Naive thymus-derived CD4-positive, alpha-beta T cell (primary cell): Measurements from ENCODE around the gene DENND6A. TPM values are rescaled to one million over a fixed set of nuclear protein-coding genes. Genes with fewer than 3 reads are reported as not detected.

Experiments used
- ATAC-seq: fragments of 150-1000 bp; cut with Tn5 transposase; 2 replicates; pipeline ENCODE4 v1.10.0; 2021; ENCODE audit warnings: mild to moderate bottlenecking, moderate library complexity
- CTCF ChIA-PET: fragments of 350-600 bp; sonication (Branson Sonifier 250); formaldehyde crosslinking; loops from one replicate; lab custom pipeline; 2021; ENCODE audit warnings: antibody characterized with exemption; lab: Charles Lee
- POLR2A ChIA-PET: fragments of 350-600 bp; sonication (Branson Sonifier 250); formaldehyde crosslinking; loops from one replicate; lab custom pipeline; 2021; ENCODE audit warnings: antibody characterized with exemption, inconsistent platforms; lab: Charles Lee
- DNase-seq, 9 donors: peaks; one replicate each; pipeline versions ENCODE4 v3.0.0 to v3.0.0-alpha.2; 2020 to 2022; ENCODE audit warnings: mixed read lengths in 1 of 9
- H3K27ac ChIP-seq: one replicate; pipeline ENCODE4 v1.7.0; 2013; ENCODE audit warnings: mild to moderate bottlenecking, low read depth, low read length, moderate library complexity
- H3K27me3 ChIP-seq, 2 donors: one replicate each; pipeline ENCODE4 v1.7.0; 2013; ENCODE audit warnings: low read length in 2 of 2, mild to moderate bottlenecking in 2 of 2, moderate library complexity in 2 of 2; ENCODE audit not compliant: control insufficient read depth in 2 of 2, insufficient read depth in 2 of 2
- H3K36me3 ChIP-seq, 3 experiments: 1 replicate in 2 of 3; 2 replicates in 1 of 3; pipeline ENCODE4 v1.7.0; 2013; ENCODE audit warnings: low read length in 3 of 3, mild to moderate bottlenecking in 3 of 3, moderate library complexity in 1 of 3; ENCODE audit not compliant: insufficient read depth in 3 of 3, control insufficient read depth in 2 of 3
- H3K4me1 ChIP-seq, 2 donors: one replicate each; pipeline ENCODE4 v1.7.0; 2013; ENCODE audit warnings: low read length in 2 of 2, mild to moderate bottlenecking in 2 of 2, moderate library complexity in 1 of 2; ENCODE audit not compliant: control insufficient read depth in 2 of 2, insufficient read depth in 2 of 2
- H3K4me3 ChIP-seq: 2 replicates; pipeline ENCODE4 v1.7.0; 2013; ENCODE audit warnings: mild to moderate bottlenecking, low read length
- H3K9me3 ChIP-seq, 3 experiments: 1 replicate in 2 of 3; 2 replicates in 1 of 3; pipeline ENCODE4 v1.7.0; 2013; ENCODE audit warnings: low read length in 3 of 3; ENCODE audit not compliant: control insufficient read depth in 2 of 3
- H3K27ac Mint-ChIP-seq, 9 donors: one replicate each; pipeline ENCODE4 v1.8.0; 2020 to 2022; ENCODE audit warnings: mixed read lengths in 9 of 9, mild to moderate bottlenecking in 8 of 9, moderate library complexity in 5 of 9, inconsistent platforms in 2 of 9
- H3K27me3 Mint-ChIP-seq, 5 donors: one replicate each; pipeline ENCODE4 v1.8.0; 2021 to 2022; ENCODE audit warnings: mixed read lengths in 5 of 5, mild to moderate bottlenecking in 1 of 5
- H3K36me3 Mint-ChIP-seq, 5 donors: one replicate each; pipeline ENCODE4 v1.8.0; 2020 to 2022; ENCODE audit warnings: mixed read lengths in 5 of 5, mild to moderate bottlenecking in 3 of 5, inconsistent platforms in 1 of 5
- H3K4me1 Mint-ChIP-seq, 7 donors: one replicate each; pipeline ENCODE4 v1.8.0; 2020 to 2022; ENCODE audit warnings: mixed read lengths in 7 of 7, mild to moderate bottlenecking in 3 of 7, inconsistent platforms in 1 of 7
- H3K4me3 Mint-ChIP-seq, 10 donors: one replicate each; pipeline ENCODE4 v1.8.0; 2020 to 2022; ENCODE audit warnings: mild to moderate bottlenecking in 10 of 10, mixed read lengths in 10 of 10, moderate library complexity in 6 of 10, inconsistent platforms in 2 of 10
- H3K9me3 Mint-ChIP-seq, 11 donors: one replicate each; pipeline ENCODE4 v1.8.0; 2020 to 2022; ENCODE audit warnings: mixed read lengths in 11 of 11, mild to moderate bottlenecking in 4 of 11, inconsistent platforms in 1 of 11, moderate library complexity in 1 of 11
- intact Hi-C, 2 donors: fragments of 100-400 bp; cut with micrococcal nuclease; formaldehyde crosslinking; loops; one replicate each; pipeline ENCODE4 v1.15.1; 2023
- polyA plus RNA-seq, 2 donors: library from polyadenylated mRNA; unstranded; fragments of 300-500 nt; fragmentation: Illumina TruSeq; gene quantifications; one replicate each; pipeline ENCODE4 v1.2.3, GENCODE V29; 2021
- total RNA-seq, 6 experiments: library from RNA in 5 of 6; stranded (reverse) in 5 of 6; gene quantifications; 1 replicate in 5 of 6; 2 replicates in 1 of 6; pipeline ENCODE4 v1.2.3 and lab custom pipeline; 2021 to 2026

Gene DENND6A
- total and polyA plus RNA-seq, 7 experiments from 2014 or later, result 24.8 to 76.6 (median 40.8) TPM

DNA sequence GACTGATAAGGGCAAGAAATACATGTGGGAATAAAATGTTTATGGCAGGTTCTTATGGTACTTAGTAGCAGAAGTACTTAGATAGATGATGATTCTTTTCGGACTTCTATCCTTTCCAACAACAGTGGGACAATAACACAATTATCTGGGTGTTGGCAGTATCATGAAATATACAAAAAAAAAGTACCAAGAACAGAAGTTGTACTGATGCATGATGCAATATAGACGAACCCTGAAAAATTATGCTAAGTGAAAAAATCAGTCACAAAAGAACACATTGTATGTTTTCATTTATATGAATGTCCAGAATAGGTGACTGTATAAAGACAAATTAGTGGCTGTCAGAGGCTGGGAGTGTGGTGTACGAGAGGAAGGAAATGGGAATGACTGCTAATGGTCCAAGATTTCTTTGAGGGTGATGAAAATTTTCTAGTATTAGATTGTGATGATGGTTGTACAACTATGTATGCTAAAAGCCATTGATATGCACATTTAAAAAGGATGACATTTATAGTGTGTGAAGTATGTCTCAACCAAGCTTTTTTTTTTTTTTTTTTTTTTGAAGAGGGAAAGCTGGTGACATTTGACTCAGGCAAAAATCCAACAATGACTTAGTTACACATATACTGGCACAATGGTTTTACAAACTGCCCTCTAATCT is 116.8 kb downstream of the DENND6A start:
- H3K27me3 ChIP-seq, result no peaks in the 10 kb centered on the region
- H3K4me3 Mint-ChIP-seq, result no peak overlapping the region
- no peak overlapping the region for H3K27ac ChIP-seq
- DNase-seq (no peak), ATAC-seq (no peak)
- H3K4me1 Mint-ChIP-seq, result peaks cover 6 to 30% (median 20%) of the 10 kb centered on the region in 7 donors
- H3K4me3 ChIP-seq, result no peak overlapping the region
- peak overlapping the region in 7 of 9 donors; percentile 7 to 86 (median 54) for H3K27ac Mint-ChIP-seq
- peaks cover 5 to 68% (median 8%) of the 10 kb centered on the region in 3 experiments for H3K36me3 ChIP-seq
- no peaks in the 10 kb centered on the region for H3K27me3 Mint-ChIP-seq
- no peaks in the 10 kb centered on the region for H3K9me3 ChIP-seq
- POLR2A ChIA-PET, result no interaction called here
- H3K4me1 ChIP-seq, result no peaks in the 10 kb centered on the region
- intact Hi-C loops, result no loop called here
- peaks cover 15 to 45% (median 25%) of the 10 kb centered on the region in 5 donors for H3K36me3 Mint-ChIP-seq
- H3K9me3 Mint-ChIP-seq, result no peaks in the 10 kb centered on the region
- CTCF ChIA-PET, result no interaction called here

Other genes starting within 250 kb of the DENND6A start
- under 1 TPM; 0.05 to 0.51 (median 0.19) TPM for gene DNAH12, start 148.7 kb downstream of the DENND6A start, total RNA-seq
- not detected for gene DNAH12, start 148.7 kb downstream of the DENND6A start, polyA plus RNA-seq
- gene PDE12, start 136.8 kb downstream of the DENND6A start, total RNA-seq, result 10 to 100 TPM; 24.0 to 35.5 (median 27.8) TPM
- gene PDE12, start 136.8 kb downstream of the DENND6A start, polyA plus RNA-seq, result 10 to 100 TPM; 15.1 to 24.5 TPM
- 10 to 100 TPM; 50.9 to 85.5 (median 57.5) TPM for gene ARF4, start 95.7 kb downstream of the DENND6A start, total RNA-seq
- gene ARF4, start 95.7 kb downstream of the DENND6A start, polyA plus RNA-seq, result 100 to 1,000 TPM; 128 to 130 TPM
- 10 to 100 TPM; 54.6 to 77.1 (median 66.6) TPM for gene SLMAP, start 63.2 kb upstream of the DENND6A start, total RNA-seq
- gene SLMAP, start 63.2 kb upstream of the DENND6A start, polyA plus RNA-seq, result 10 to 100 TPM; 20.2 to 30.8 TPM